Measurements from ENCODE around the gene COMT. TPM values are rescaled to one million over a fixed set of nuclear protein-coding genes. Genes with fewer than 3 reads are reported as not detected.
"Not testable (repeated sequence)": the region's sequence is repeated elsewhere in the genome, so short reads cannot be mapped to it uniquely, and the experiment has no call there.

Gene COMT
- total RNA-seq, 1 experiment from 2014 or later = 248 TPM

DNA sequence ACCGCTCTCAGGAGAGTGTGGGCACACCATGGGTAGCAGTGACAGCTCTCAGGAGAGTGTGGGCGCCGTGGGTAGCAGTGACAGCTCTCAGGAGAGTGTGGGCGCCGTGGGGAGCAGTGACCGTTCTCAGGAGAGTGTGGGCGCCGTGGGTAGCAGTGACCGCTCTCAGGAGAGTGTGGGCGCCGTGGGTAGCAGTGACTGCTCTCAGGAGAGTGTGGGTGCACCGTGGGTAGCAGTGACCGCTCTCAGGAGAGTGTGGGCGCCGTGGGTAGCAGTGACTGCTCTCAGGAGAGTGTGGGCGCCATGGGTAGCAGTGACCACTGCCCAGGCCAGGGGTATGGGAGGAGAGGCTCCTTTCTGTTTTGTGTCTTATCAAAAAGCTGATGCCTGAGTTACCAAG lies 33.7 kb upstream of the COMT start:
- not testable (repeated sequence) for DNase-seq (ENCODE audit: low read depth)

GRCh38 chr22:19909350-19910179 lies 32.0 kb upstream of the COMT start:
- DNase-seq (ENCODE audit: low read depth) = peak; percentile 58

DNA sequence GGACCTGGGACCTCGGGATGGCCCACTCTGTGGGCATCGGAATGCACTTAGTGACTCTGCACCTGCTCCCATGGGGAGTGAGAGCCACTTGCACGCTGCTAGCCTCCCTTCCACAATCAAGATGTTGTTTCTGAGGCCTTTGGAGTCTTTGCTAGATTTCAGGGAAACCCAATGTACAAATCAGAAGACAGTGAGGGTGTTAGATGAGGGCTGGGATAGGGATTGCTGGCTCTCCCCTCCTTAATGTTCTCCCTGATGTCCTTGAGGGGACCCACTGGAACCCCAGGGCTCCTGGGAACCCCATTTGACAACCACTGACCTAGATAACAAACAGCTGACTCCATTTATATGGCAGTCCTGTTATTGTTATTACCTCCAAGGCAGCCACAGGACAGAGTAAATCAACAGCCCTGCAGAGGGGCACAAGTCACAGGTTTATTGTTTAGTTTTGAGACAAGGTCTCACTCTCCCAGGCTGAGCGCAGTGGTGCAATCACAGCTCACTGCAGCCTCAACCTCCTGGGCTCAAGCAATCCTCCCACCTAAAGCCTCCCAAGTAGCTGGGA lies 31.3 kb upstream of the COMT start:
- no peak for DNase-seq (ENCODE audit: low read depth)

- no peak for DNase-seq (ENCODE audit: low read depth)
Observed at GRCh38 chr22:19911540-19912270, 29.9 kb upstream of the COMT start.

DNA sequence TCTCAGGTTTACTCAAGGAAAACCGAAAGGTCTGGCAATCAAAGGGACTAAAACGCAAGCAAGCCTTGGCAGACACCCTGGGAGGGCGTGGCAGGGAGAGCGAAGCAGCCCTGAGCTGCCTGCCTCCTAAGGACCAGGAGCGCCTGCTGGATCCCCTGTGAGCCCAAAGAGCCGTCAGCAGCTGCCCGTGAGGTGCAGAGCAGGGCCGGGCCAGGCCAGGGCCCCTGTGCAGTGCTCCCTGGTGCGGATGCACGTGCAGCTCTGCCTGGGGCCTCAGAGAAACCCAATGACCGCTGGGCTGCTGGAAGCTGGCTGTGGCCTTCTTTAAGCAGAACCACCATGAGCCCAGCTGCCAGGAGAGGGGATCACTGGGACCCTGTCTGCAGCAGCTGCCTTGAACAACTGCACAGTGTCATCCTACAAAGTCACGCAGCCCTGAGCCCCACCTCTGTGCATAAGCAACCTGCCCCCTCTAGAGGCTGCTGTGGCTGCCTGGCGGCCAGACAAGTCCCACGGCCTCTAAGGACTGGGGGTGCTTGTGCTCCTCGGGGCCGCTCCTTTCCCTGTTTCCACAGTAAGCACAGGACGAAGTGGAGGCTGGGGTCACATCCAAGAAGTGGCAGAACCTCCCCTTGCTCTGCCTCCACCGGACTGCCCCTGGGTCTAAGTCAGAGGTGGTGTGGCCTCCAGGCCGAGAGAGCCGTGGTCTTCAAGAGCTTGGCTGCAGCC lies 29.1 kb upstream of the COMT start:
- DNase-seq (ENCODE audit: low read depth) = no peak

GRCh38 chr22:19913337-19913936 lies 28.1 kb upstream of the COMT start:
- no peak for DNase-seq (ENCODE audit: low read depth)

- DNase-seq (ENCODE audit: low read depth) = no peak
Observed at GRCh38 chr22:19914201-19914943, 27.2 kb upstream of the COMT start.

- no peak for DNase-seq (ENCODE audit: low read depth)
Observed at GRCh38 chr22:19915287-19915954, 26.2 kb upstream of the COMT start.

DNA sequence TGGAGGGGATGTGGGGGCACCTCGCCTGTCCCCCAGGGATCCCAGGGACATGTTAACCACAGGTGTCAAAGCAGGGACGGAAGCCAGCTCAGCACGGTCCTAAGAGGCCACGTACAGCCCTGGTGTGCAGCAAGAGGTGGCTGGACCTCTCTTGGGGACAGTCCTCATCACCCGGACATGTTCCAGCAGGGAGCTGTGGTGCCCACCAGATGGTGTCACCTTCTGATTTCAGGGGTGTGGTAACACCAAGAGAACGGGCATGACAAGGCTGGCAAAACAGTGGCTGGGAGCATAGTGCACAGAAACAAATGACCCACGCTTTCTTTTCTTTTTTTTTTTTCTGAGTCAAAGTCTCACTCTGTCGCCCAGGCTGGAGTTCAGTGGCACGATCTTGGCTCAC lies 25.6 kb upstream of the COMT start:
- no peak for DNase-seq (ENCODE audit: low read depth)

DNA sequence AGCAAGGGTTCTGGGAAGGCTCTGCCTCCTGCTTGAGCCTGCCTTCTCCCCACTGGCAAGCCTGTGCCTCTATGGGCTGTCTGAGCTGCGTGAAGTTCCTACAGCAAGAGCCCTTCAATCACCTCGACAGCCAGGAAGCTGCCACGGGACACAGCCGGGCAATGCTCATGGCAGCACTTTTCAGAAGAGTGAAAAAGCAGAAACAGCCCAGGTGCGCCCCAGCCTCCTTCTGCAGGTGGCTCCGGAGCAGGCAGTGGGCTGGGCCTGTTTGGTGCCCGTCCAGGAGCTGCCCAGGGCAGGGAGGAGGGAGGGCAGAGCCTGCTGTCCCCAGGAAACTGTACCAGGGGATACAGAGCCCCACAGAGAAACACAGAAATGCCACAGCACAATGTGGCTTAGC lies 24.6 kb upstream of the COMT start:
- DNase-seq (ENCODE audit: low read depth) = no peak

DNA sequence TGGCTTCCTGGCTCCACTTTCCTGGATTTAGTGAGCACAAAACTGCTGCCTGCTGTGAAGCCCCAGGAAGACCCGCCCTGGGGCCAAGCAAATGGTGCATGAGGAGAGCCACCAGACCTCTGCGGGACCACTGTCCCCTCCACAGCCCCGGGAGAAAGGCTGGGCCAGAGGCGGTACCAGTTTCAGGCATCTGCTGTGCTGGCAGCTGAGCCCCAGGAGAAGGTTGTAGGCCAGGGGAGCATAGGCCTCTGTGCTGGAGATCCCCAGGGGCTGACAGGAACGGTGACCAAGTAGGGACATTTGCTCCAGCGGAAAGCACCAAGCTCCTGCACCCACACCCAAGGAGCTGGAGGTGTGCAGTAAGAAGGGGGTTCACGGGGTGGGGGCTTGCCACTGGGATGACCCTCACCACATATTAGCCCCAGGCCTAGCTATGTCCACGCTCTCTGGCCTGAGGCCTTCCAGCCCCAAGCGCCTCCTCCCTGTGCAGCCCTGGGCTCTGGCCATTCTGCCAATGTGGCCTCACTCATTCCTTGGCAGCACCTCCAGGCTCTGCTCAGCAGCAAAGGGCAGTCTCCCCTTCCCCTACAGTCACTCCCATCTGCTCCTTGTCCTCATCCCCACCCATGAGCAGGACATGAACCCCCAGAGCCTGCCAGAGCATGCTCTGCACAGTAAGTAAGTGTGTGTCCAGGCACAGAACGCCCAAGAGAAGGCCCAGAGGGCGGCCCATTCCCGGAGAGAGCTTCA lies 24.0 kb upstream of the COMT start:
- no peak for DNase-seq (ENCODE audit: low read depth)

DNA sequence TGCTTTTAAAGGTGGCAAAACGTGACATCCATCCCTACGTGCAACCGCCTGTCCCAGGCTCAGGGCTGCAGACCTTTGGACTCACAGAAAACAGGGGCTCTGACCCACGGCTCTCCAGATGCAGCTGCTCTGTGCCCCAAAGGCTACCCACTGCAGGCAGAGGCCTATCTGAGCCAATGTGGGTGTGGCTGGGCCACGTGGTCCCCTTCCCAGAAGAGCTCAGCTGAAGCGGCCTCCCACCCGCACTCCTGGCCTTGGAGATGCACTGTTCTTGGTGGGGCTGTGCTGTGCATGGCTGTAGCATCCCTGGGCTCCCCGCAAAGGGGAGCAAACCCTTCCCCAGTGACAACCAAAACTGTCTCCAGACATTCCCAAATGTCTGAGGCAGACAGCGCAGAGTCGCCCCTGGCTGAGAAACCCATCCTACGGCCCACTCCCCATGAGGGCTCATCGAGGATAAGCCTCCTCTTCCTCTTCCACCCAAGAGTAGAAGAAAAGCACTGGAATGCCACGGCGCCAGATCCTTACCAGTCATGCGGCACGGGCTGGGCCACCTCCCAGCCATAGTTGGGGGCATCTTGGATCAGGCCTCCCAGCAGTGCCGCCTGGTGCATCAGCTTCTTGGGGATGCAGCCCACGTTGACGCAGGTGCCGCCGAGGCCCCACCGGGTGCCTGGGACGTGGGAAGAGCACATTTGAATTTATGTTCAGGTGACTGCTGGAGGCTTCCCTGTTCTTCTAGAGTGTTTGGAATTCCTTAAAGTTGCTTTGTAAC lies 23.1 kb upstream of the COMT start:
- no peak for DNase-seq (ENCODE audit: low read depth)

GRCh38 chr22:19919701-19920363 lies 21.7 kb upstream of the COMT start:
- DNase-seq (ENCODE audit: low read depth) = no peak

GRCh38 chr22:19921544-19922081 lies 20.0 kb upstream of the COMT start:
- DNase-seq (ENCODE audit: low read depth) = no peak

GRCh38 chr22:19923914-19924513 lies 17.6 kb upstream of the COMT start:
- DNase-seq (ENCODE audit: low read depth) = no peak

DNA sequence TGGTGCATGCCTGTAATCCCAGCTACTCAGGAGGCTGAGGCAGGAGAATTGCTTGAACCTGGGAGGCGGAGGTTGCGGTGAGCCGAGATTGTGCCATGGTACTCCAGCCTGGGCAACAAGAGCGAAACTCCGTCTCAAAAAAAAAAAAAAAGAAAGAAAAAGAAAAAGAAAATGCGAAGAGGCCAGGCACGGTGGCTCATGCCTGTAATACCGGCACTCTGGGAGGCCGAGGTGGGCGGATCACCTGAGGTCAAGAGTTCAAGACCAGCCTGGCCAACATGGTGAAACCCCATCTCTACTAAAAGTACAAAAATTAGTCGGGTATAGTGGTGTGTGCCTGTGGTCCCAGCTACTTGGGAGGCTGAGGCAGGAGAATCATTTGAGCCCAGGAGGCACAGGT lies 15.5 kb upstream of the COMT start:
- DNase-seq (ENCODE audit: low read depth) = not testable (repeated sequence)

DNA sequence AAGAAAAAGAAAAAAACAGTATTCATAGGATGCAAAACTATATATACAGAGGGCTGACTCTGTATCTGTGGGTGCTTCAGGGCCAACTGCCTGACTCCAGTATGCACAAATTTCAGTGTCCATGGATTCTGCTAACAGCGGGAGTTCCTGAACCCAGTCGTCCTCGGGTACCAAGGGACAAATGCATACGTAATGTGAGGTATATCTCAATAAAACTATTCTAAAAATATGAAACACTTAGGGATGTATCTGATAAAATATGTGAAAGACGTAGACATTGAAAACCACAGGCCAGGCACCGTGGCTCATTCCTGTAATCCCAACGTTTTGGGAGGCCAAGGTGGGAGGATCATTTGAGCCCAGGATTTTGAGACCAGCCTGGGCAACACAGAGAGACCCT lies 13.9 kb upstream of the COMT start:
- no peak for DNase-seq (ENCODE audit: low read depth)

- DNase-seq (ENCODE audit: low read depth) = no peak
Observed at GRCh38 chr22:19928207-19928606, 13.4 kb upstream of the COMT start.

All from M059J (cell line).